Prostate gland (tissue), 2 donors: ENCODE results near the gene MEIS2.

Experiments
- POLR2A ChIP-seq: fragments of 450-650 bp; IDR thresholded peaks from one replicate; pipeline ENCODE4 v1.6.1; 2016; ENCODE audit warnings: antibody characterized with exemption, mild to moderate bottlenecking
- TF ChIP-seq, protein P1 (sequence below), 4 experiments: fragments of 200-600 bp in 2 of 4; fragments of 450-650 bp in 2 of 4; sonication (generic) in 2 of 4; IDR thresholded peaks; 1 replicate in 3 of 4; 2 replicates in 1 of 4; pipeline ENCODE4 v1.5.1; 2016 to 2019; ENCODE audit warnings: antibody characterized with exemption in 4 of 4, mild to moderate bottlenecking in 2 of 4, moderate library complexity in 2 of 4

DNA sequence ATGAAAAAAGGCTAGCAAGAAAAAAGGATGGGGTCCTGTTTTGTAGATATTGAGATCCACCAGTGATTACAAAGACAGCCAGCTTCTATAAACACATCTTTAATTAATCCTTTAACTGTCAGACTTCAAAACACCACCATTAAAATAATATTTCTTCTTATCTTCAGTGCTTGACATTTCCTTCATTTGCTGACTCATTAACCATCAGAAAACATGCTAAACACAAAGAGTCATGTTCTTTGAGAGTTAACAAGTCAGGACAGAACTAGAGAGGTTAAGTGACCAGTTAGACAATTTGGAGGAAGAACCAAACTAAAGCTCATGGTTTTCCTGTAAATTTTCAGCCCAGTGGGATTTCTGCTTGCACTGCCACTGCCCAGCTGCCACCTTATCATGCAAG is 111.4 kb downstream of the MEIS2 start:
- TF ChIP-seq, protein P1, sequence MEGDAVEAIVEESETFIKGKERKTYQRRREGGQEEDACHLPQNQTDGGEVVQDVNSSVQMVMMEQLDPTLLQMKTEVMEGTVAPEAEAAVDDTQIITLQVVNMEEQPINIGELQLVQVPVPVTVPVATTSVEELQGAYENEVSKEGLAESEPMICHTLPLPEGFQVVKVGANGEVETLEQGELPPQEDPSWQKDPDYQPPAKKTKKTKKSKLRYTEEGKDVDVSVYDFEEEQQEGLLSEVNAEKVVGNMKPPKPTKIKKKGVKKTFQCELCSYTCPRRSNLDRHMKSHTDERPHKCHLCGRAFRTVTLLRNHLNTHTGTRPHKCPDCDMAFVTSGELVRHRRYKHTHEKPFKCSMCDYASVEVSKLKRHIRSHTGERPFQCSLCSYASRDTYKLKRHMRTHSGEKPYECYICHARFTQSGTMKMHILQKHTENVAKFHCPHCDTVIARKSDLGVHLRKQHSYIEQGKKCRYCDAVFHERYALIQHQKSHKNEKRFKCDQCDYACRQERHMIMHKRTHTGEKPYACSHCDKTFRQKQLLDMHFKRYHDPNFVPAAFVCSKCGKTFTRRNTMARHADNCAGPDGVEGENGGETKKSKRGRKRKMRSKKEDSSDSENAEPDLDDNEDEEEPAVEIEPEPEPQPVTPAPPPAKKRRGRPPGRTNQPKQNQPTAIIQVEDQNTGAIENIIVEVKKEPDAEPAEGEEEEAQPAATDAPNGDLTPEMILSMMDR (IDR thresholded peaks at IDR 0.05): no peak
- no peak for TF ChIP-seq POLR2A
